ENCODE results near the gene ERICH4. TPM values are rescaled to one million over a fixed set of nuclear protein-coding genes. Genes with fewer than 3 reads are reported as not detected.
"Not testable (repeated sequence)": the region's sequence is repeated elsewhere in the genome, so short reads cannot be mapped to it uniquely, and the experiment has no call there.

Gene ERICH4
- polyA plus RNA-seq, 1 of the 3 experiments (the other 2 are of a cell fraction): not detected

DNA sequence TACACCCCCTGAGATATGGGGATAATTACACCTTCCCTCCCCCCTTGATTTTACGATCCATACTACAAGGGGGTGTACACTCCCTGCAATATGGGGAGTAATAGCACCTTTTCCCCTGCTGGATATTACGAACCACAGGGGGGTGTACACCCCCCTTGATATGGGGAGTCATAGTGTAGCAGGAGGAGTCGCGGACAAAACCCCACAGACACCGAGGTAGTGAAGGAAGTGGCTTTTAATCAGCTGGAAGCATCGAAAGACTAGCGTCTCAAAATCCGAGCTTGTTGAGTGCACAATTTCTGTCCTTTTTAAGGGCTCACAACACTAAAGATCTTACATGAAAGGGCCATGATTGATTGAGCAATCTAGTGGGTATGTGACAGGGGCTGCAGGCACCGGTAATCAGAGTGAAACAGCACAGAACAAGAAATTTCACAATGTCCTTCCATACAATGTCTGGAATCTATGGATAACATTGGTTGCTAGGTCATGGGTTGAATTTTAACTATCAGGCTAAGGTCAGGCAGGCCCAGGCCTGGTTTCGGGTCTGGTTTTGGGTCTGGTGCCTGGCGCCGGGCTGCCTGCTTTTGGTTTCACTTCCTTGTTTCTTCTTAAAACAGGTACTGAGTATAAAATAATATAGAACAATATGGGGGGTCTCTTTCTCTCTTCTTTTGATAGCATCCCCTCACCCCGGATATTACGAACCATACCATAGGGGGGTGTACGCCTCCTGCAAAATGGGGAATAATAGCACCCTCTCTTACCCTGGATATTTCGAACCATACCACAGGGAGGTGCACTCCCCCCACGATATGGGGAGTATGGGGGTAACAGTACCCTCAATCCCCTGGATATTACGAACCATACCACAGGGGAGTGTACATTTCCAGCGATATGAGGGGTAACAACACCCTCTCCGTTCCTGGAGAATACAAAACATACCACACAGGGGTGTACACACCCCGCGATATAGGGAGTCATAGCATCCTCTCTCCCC is 20.6 kb downstream of the ERICH4 start:
- WGBS (ENCODE audit: low lambda C conversion rate): 15% methylated on average over 21 of the region's 22 CpGs
- H3K9me2 ChIP-seq; CTCF ChIA-PET; DNase-seq; H3K27ac ChIP-seq (ENCODE audit: low read depth in 2 of 2, low read length in 1 of 2); H3K79me2 ChIP-seq (ENCODE audit: insufficient read depth); H3F3A ChIP-seq (replicated peaks; ENCODE audit: insufficient read depth); H3K4me1 ChIP-seq (ENCODE audit: control insufficient read depth in 1 of 2, insufficient read depth in 2 of 2, low read depth in 1 of 2, low read length in 1 of 2); H2AFZ ChIP-seq (ENCODE audit: low read depth); POLR2A ChIA-PET; H3K36me3 ChIP-seq (replicated peaks in 1 of 2; ENCODE audit: control insufficient read depth in 1 of 2, insufficient read depth in 2 of 2, low read length in 1 of 2); H4K20me1 ChIP-seq (ENCODE audit: insufficient read depth); H3K9me3 ChIP-seq; H3K9ac ChIP-seq: not testable (repeated sequence)
- H3K4me2 ChIP-seq: 0 out of 2 replicates have a peak overlapping the region, but pooled peaks have one; percentile 0
- peak overlapping the region in 1 of 2 experiments; percentile 26; a peak in 2 of 4 replicates for H3K4me3 ChIP-seq (ENCODE audit: low read depth in 2 of 2, low read length in 1 of 2)
- H3K27me3 ChIP-seq (ENCODE audit: insufficient read depth): peaks cover 84% of the 10 kb centered on the region
- TF ChIP-seq, protein P1, sequence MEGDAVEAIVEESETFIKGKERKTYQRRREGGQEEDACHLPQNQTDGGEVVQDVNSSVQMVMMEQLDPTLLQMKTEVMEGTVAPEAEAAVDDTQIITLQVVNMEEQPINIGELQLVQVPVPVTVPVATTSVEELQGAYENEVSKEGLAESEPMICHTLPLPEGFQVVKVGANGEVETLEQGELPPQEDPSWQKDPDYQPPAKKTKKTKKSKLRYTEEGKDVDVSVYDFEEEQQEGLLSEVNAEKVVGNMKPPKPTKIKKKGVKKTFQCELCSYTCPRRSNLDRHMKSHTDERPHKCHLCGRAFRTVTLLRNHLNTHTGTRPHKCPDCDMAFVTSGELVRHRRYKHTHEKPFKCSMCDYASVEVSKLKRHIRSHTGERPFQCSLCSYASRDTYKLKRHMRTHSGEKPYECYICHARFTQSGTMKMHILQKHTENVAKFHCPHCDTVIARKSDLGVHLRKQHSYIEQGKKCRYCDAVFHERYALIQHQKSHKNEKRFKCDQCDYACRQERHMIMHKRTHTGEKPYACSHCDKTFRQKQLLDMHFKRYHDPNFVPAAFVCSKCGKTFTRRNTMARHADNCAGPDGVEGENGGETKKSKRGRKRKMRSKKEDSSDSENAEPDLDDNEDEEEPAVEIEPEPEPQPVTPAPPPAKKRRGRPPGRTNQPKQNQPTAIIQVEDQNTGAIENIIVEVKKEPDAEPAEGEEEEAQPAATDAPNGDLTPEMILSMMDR (IDR thresholded peaks at IDR 0.05): 0 out of 2 replicates have a peak, but pooled peaks have one; percentile 7

GRCh38 chr19:41476583-41476982 is 33.6 kb downstream of the ERICH4 start:
- Histone ChIP-seq H4K20me1 (ENCODE audit: insufficient read depth) (no peaks in the 10 kb centered on the region), H3K79me2 (ENCODE audit: insufficient read depth) (no peaks in the 10 kb centered on the region), H2AFZ (ENCODE audit: low read depth) (no peak overlapping the region), H3K4me1 (ENCODE audit: control insufficient read depth in 1 of 2, insufficient read depth in 2 of 2, low read depth in 1 of 2, low read length in 1 of 2) (no peaks in the 10 kb centered on the region), H3K36me3 (replicated peaks in 1 of 2; ENCODE audit: control insufficient read depth in 1 of 2, insufficient read depth in 2 of 2, low read length in 1 of 2) (no peaks in the 10 kb centered on the region), H3K9ac (no peak overlapping the region), H3K4me2 (no peak overlapping the region), H3K27ac (ENCODE audit: low read depth in 2 of 2, low read length in 1 of 2) (no peak overlapping the region), H3F3A (replicated peaks; ENCODE audit: insufficient read depth) (no peaks in the 10 kb centered on the region), H3K9me2 (no peaks in the 10 kb centered on the region), H3K4me3 (ENCODE audit: low read depth in 2 of 2, low read length in 1 of 2) (no peak overlapping the region), H3K27me3 (ENCODE audit: insufficient read depth) (peaks cover 64% of the 10 kb centered on the region), H3K9me3 (no peaks in the 10 kb centered on the region)
- ChIA-PET POLR2A (no interaction called here), CTCF (no interaction called here)
- no peak for TF ChIP-seq EZH2phosphoT487 (IDR thresholded peaks at IDR 0.05; ENCODE audit: borderline replicate concordance, low read depth)
- TF ChIP-seq GATA2 (CRISPR knock-in tag; IDR thresholded peaks at IDR 0.05): no peak
- no peak for TF ChIP-seq YY1 (IDR thresholded peaks at IDR 0.05; ENCODE audit: low read depth)
- TF ChIP-seq, protein P2, sequence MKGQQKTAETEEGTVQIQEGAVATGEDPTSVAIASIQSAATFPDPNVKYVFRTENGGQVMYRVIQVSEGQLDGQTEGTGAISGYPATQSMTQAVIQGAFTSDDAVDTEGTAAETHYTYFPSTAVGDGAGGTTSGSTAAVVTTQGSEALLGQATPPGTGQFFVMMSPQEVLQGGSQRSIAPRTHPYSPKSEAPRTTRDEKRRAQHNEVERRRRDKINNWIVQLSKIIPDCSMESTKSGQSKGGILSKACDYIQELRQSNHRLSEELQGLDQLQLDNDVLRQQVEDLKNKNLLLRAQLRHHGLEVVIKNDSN (IDR thresholded peaks at IDR 0.05; ENCODE audit: borderline replicate concordance, low read depth): no peak
- TF ChIP-seq ZBTB33 (IDR thresholded peaks at IDR 0.05; ENCODE audit: borderline replicate concordance, low read depth): no peak
- no peak for TF ChIP-seq POLR2AphosphoS5 (IDR thresholded peaks at IDR 0.05; ENCODE audit: low read depth, low read length)
- TF ChIP-seq MXI1 (IDR thresholded peaks at IDR 0.05; ENCODE audit: low read depth, low read length): no peak
- no peak for TF ChIP-seq TAF1 (IDR thresholded peaks at IDR 0.05; ENCODE audit: borderline replicate concordance, low read depth, low read length)
- no peak for TF ChIP-seq TCF12 (IDR thresholded peaks at IDR 0.05)
- TF ChIP-seq JUND (IDR thresholded peaks at IDR 0.05): no peak
- no peak for TF ChIP-seq RCOR1 (IDR thresholded peaks at IDR 0.05; ENCODE audit: low read length)
- DNase-seq: no peak

All from SK-N-SH (cell line).